HepG2 (cell line): ENCODE results near the gene DCDC2. TPM values are rescaled to one million over a fixed set of nuclear protein-coding genes. Genes with fewer than 3 reads are reported as not detected.

Experiments
- ESRRA ChIP-seq: sonication (generic); formaldehyde crosslinking; IDR thresholded peaks from 2 replicates; pipeline ENCODE4 v1.5.1; 2020; ENCODE audit warnings: mild to moderate bottlenecking, low read depth, missing genetic modification reagents
- FUBP1 ChIP-seq: sonication (generic); formaldehyde crosslinking; IDR thresholded peaks from 2 replicates; pipeline ENCODE4 v1.5.1; 2020; ENCODE audit warnings: missing genetic modification reagents, mild to moderate bottlenecking, borderline replicate concordance
- IKZF4 ChIP-seq: sonication (generic); formaldehyde crosslinking; IDR thresholded peaks from 2 replicates; pipeline ENCODE4 v1.5.1; 2020; ENCODE audit warnings: borderline replicate concordance, mild to moderate bottlenecking, low read depth, missing genetic modification reagents; ENCODE audit errors: not compliant biosample characterization
- NAIF1 ChIP-seq: sonication (generic); formaldehyde crosslinking; IDR thresholded peaks from 2 replicates; pipeline ENCODE4 v1.5.0; 2020; ENCODE audit warnings: mild to moderate bottlenecking, missing genetic modification reagents, borderline replicate concordance
- NR2F6 ChIP-seq, 2 experiments: IDR thresholded peaks; 2 replicates each; pipeline ENCODE4 v1.6.1; 2016; ENCODE audit warnings: antibody characterized with exemption in 1 of 2, mild to moderate bottlenecking in 1 of 2
- RBM39 ChIP-seq: fragments of 200-400 bp; formaldehyde crosslinking; IDR thresholded peaks from one replicate; pipeline ENCODE4 v1.6.1; 2018; ENCODE audit warnings: antibody characterized with exemption, mild to moderate bottlenecking, low read depth, low read length; ENCODE audit not compliant: poor library complexity, severe bottlenecking
- TFE3 ChIP-seq: IDR thresholded peaks from 2 replicates; pipeline ENCODE4 v1.6.1; 2016
- ZNF136 ChIP-seq: sonication (generic); formaldehyde crosslinking; IDR thresholded peaks from 2 replicates; pipeline ENCODE4 v1.8.1; 2022; ENCODE audit warnings: low read depth, mild to moderate bottlenecking, moderate library complexity, missing genetic modification reagents
- ZNF264 ChIP-seq: sonication (generic); formaldehyde crosslinking; IDR thresholded peaks from 2 replicates; pipeline ENCODE4 v1.4.0; 2020; ENCODE audit warnings: missing genetic modification reagents
- polyA plus RNA-seq, 8 experiments: library from polyadenylated mRNA; depleted of rRNA in 3 of 8; stranded (reverse) in 7 of 8; unstranded in 1 of 8; fragments of >200 nt; fragmentation: Illumina TruSeq in 4 of 8; extraction: Trizol in 4 of 8; gene quantifications; 2 replicates each; pipeline versions ENCODE4 v1.2.1 to v1.2.3, GENCODE V29; 2011 to 2016; ENCODE audit warnings: low read depth in 4 of 8, missing spikeins in 1 of 8, mixed read lengths in 1 of 8; ENCODE audit not compliant: insufficient read depth in 1 of 8
- total RNA-seq, 5 experiments: library from RNA; depleted of rRNA; stranded (reverse); fragments of >200 nt; fragmentation: Illumina TruSeq; extraction: Trizol; gene quantifications; 2 replicates each; pipeline ENCODE4 v1.2.3, GENCODE V29; 2016; ENCODE audit warnings: low read depth in 1 of 5
- TF ChIP-seq, protein P1 (sequence below): sonication (generic); formaldehyde crosslinking; IDR thresholded peaks from 2 replicates; pipeline ENCODE4 v1.5.1; 2020; ENCODE audit warnings: mild to moderate bottlenecking, missing genetic modification reagents, borderline replicate concordance
- TF ChIP-seq, protein P2 (sequence below): sonication (generic); formaldehyde crosslinking; IDR thresholded peaks from 2 replicates; pipeline ENCODE4 v1.4.0; 2020; ENCODE audit warnings: missing genetic modification reagents, borderline replicate concordance
- TF ChIP-seq, protein P3 (sequence below): sonication (generic); formaldehyde crosslinking; conservative IDR thresholded peaks from 2 replicates; pipeline ENCODE4 v1.5.0; 2020; ENCODE audit warnings: missing genetic modification reagents

DCDC2 gene
- total and polyA plus RNA-seq, 2 of the 13 experiments (the other 11 are each of a cell fraction or from before 2014, with no cell fraction given): 9.0 to 36.2 TPM

GRCh38 chr6:24313251-24314141 is 44.4 kb downstream of the DCDC2 start (continued):
- TF ChIP-seq FUBP1 (CRISPR knock-in tag) (no peak), NR2F6 (IDR thresholded peaks at IDR 0.05) (peak; percentile 72), NR2F6 (CRISPR knock-in tag; IDR thresholded peaks at IDR 0.05) (peak; percentile 75; the same call in 1 of the 2 replicates), IKZF4 (CRISPR knock-in tag) (no peak), RBM39 (no peak), ZNF264 (CRISPR knock-in tag) (0 out of 2 replicates have a peak, but pooled peaks have one; percentile 40), NAIF1 (CRISPR knock-in tag) (no peak; the same call in 1 of the 2 replicates), ESRRA (CRISPR knock-in tag) (no peak), ZNF136 (CRISPR knock-in tag) (no peak; the same call in 1 of the 2 replicates), TFE3 (CRISPR knock-in tag) (peak; percentile 94)
- TF ChIP-seq, protein P1, sequence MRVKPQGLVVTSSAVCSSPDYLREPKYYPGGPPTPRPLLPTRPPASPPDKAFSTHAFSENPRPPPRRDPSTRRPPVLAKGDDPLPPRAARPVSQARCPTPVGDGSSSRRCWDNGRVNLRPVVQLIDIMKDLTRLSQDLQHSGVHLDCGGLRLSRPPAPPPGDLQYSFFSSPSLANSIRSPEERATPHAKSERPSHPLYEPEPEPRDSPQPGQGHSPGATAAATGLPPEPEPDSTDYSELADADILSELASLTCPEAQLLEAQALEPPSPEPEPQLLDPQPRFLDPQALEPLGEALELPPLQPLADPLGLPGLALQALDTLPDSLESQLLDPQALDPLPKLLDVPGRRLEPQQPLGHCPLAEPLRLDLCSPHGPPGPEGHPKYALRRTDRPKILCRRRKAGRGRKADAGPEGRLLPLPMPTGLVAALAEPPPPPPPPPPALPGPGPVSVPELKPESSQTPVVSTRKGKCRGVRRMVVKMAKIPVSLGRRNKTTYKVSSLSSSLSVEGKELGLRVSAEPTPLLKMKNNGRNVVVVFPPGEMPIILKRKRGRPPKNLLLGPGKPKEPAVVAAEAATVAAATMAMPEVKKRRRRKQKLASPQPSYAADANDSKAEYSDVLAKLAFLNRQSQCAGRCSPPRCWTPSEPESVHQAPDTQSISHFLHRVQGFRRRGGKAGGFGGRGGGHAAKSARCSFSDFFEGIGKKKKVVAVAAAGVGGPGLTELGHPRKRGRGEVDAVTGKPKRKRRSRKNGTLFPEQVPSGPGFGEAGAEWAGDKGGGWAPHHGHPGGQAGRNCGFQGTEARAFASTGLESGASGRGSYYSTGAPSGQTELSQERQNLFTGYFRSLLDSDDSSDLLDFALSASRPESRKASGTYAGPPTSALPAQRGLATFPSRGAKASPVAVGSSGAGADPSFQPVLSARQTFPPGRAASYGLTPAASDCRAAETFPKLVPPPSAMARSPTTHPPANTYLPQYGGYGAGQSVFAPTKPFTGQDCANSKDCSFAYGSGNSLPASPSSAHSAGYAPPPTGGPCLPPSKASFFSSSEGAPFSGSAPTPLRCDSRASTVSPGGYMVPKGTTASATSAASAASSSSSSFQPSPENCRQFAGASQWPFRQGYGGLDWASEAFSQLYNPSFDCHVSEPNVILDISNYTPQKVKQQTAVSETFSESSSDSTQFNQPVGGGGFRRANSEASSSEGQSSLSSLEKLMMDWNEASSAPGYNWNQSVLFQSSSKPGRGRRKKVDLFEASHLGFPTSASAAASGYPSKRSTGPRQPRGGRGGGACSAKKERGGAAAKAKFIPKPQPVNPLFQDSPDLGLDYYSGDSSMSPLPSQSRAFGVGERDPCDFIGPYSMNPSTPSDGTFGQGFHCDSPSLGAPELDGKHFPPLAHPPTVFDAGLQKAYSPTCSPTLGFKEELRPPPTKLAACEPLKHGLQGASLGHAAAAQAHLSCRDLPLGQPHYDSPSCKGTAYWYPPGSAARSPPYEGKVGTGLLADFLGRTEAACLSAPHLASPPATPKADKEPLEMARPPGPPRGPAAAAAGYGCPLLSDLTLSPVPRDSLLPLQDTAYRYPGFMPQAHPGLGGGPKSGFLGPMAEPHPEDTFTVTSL (CRISPR knock-in tag): peak; percentile 87; the same call in 1 of the 2 replicates
- TF ChIP-seq, protein P2, sequence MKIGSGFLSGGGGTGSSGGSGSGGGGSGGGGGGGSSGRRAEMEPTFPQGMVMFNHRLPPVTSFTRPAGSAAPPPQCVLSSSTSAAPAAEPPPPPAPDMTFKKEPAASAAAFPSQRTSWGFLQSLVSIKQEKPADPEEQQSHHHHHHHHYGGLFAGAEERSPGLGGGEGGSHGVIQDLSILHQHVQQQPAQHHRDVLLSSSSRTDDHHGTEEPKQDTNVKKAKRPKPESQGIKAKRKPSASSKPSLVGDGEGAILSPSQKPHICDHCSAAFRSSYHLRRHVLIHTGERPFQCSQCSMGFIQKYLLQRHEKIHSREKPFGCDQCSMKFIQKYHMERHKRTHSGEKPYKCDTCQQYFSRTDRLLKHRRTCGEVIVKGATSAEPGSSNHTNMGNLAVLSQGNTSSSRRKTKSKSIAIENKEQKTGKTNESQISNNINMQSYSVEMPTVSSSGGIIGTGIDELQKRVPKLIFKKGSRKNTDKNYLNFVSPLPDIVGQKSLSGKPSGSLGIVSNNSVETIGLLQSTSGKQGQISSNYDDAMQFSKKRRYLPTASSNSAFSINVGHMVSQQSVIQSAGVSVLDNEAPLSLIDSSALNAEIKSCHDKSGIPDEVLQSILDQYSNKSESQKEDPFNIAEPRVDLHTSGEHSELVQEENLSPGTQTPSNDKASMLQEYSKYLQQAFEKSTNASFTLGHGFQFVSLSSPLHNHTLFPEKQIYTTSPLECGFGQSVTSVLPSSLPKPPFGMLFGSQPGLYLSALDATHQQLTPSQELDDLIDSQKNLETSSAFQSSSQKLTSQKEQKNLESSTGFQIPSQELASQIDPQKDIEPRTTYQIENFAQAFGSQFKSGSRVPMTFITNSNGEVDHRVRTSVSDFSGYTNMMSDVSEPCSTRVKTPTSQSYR (CRISPR knock-in tag): peak; percentile 42; the same call in 1 of the 2 replicates
- TF ChIP-seq, protein P3, sequence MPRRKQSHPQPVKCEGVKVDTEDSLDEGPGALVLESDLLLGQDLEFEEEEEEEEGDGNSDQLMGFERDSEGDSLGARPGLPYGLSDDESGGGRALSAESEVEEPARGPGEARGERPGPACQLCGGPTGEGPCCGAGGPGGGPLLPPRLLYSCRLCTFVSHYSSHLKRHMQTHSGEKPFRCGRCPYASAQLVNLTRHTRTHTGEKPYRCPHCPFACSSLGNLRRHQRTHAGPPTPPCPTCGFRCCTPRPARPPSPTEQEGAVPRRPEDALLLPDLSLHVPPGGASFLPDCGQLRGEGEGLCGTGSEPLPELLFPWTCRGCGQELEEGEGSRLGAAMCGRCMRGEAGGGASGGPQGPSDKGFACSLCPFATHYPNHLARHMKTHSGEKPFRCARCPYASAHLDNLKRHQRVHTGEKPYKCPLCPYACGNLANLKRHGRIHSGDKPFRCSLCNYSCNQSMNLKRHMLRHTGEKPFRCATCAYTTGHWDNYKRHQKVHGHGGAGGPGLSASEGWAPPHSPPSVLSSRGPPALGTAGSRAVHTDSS (CRISPR knock-in tag): no peak
